Ishikawa (cell line): ENCODE measurements around the gene SYNPO.

Source experiments
- CEBPB ChIP-seq: IDR thresholded peaks from 2 replicates; pipeline ENCODE4 v1.6.1; 2012
- CREB1 ChIP-seq: IDR thresholded peaks from 2 replicates; pipeline ENCODE4 v1.6.1; 2012; ENCODE audit warnings: low read depth
- RAD21 ChIP-seq: IDR thresholded peaks from 2 replicates; pipeline ENCODE4 v1.6.1; 2012; ENCODE audit warnings: low read depth
- TCF12 ChIP-seq: IDR thresholded peaks from 2 replicates; pipeline ENCODE4 v1.6.1; 2012; ENCODE audit warnings: low read depth
- TEAD4 ChIP-seq: IDR thresholded peaks from 2 replicates; pipeline ENCODE4 v1.6.1; 2012
- YY1 ChIP-seq: IDR thresholded peaks from 2 replicates; pipeline ENCODE4 v1.6.1; 2012; ENCODE audit warnings: low read depth
- TF ChIP-seq, protein P1 (sequence below): IDR thresholded peaks from 2 replicates; pipeline ENCODE4 v1.6.1; 2012
- TF ChIP-seq, protein P2 (sequence below): IDR thresholded peaks from 2 replicates; pipeline ENCODE4 v1.6.1; 2012; ENCODE audit warnings: low read depth, mild to moderate bottlenecking

DNA sequence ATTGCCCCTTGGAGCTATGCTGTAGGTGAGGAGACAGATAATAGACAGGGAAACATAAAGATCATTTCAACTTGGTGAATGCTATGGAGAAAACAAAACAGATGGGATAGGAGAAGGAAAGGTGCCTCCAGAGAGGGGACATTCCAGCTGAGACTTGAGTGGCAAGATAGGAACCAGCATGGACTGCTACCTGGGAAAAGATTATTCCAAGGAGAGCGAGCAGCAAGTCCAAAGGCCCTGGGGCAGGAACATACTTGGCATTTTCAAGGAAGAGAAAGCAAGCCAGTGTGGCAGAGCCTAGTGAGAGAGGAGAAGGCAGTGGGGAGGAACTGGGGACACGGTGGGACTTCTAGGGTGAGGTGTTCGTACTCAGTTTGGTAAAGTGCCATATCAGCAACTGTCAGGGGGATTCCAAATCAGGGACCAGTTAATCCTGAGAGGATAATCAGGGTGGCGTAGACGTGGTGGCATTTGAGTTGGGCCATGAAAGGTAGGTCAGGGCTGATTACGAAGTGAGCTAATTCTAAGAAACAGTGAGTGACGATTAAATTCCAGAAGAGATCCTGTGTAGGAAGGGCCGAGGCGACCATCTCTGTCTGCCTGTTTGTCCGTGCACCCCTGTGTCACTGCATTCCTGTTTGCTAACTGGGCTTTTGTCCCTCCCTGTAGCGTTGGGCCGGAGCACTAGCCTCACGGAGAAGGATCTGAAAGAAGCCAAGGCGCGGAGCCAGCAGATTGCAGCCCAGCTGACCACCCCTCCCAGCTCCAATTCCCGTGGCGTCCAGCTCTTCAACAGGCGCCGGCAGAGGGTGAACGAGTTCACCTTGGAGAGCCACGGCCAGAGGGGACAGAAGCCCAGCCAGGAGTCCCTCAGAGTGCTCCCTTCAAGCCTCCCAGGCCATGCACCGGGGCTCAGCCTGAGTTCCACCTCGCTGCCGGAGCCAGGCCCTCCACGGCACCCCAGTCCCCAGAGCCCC, 7.1 kb downstream of the SYNPO start:
- TF ChIP-seq CREB1 (no peak), RAD21 (no peak), TCF12 (no peak), CEBPB (no peak), TEAD4 (no peak), YY1 (no peak)
- TF ChIP-seq, protein P1, sequence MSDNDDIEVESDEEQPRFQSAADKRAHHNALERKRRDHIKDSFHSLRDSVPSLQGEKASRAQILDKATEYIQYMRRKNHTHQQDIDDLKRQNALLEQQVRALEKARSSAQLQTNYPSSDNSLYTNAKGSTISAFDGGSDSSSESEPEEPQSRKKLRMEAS = no peak
- TF ChIP-seq, protein P2, sequence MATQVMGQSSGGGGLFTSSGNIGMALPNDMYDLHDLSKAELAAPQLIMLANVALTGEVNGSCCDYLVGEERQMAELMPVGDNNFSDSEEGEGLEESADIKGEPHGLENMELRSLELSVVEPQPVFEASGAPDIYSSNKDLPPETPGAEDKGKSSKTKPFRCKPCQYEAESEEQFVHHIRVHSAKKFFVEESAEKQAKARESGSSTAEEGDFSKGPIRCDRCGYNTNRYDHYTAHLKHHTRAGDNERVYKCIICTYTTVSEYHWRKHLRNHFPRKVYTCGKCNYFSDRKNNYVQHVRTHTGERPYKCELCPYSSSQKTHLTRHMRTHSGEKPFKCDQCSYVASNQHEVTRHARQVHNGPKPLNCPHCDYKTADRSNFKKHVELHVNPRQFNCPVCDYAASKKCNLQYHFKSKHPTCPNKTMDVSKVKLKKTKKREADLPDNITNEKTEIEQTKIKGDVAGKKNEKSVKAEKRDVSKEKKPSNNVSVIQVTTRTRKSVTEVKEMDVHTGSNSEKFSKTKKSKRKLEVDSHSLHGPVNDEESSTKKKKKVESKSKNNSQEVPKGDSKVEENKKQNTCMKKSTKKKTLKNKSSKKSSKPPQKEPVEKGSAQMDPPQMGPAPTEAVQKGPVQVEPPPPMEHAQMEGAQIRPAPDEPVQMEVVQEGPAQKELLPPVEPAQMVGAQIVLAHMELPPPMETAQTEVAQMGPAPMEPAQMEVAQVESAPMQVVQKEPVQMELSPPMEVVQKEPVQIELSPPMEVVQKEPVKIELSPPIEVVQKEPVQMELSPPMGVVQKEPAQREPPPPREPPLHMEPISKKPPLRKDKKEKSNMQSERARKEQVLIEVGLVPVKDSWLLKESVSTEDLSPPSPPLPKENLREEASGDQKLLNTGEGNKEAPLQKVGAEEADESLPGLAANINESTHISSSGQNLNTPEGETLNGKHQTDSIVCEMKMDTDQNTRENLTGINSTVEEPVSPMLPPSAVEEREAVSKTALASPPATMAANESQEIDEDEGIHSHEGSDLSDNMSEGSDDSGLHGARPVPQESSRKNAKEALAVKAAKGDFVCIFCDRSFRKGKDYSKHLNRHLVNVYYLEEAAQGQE = no peak
